OCI-LY1 (cell line): Measurements from ENCODE around the gene MYMK.

Source experiments
- H2AFZ ChIP-seq: fragments of 200-600 bp; sonication (generic), shearing (Covaris generic); 2 replicates; pipeline ENCODE4 v1.6.0; 2014; ENCODE audit warnings: antibody characterized with exemption, mild to moderate bottlenecking, low read length
- H3F3A ChIP-seq: fragments of 200-600 bp; sonication (generic), shearing (Covaris generic); 2 replicates; pipeline ENCODE4 v1.6.0; 2014; ENCODE audit warnings: mild to moderate bottlenecking, antibody characterized with exemption, low read length, moderate library complexity; ENCODE audit not compliant: insufficient read depth
- H3K27ac ChIP-seq: fragments of 200-600 bp; sonication (generic); 2 replicates; pipeline ENCODE4 v1.5.1; 2014; ENCODE audit warnings: low read length, mixed run types, mild to moderate bottlenecking, low read depth; ENCODE audit not compliant: poor library complexity, severe bottlenecking
- H3K27me3 ChIP-seq: fragments of 200-600 bp; sonication (generic); 2 replicates; pipeline ENCODE4 v1.6.0; 2014; ENCODE audit warnings: antibody characterized with exemption, mild to moderate bottlenecking, low read length, moderate library complexity; ENCODE audit not compliant: insufficient read depth
- H3K36me3 ChIP-seq: fragments of 200-600 bp; sonication (generic); 2 replicates; pipeline ENCODE4 v1.6.1; 2014; ENCODE audit warnings: mild to moderate bottlenecking, antibody characterized with exemption, low read length, moderate library complexity, mixed read lengths; ENCODE audit not compliant: insufficient read depth
- H3K4me1 ChIP-seq: fragments of 200-600 bp; sonication (generic); 2 replicates; pipeline ENCODE4 v1.5.1; 2014; ENCODE audit warnings: mild to moderate bottlenecking, low read length, moderate library complexity; ENCODE audit not compliant: insufficient read depth, severe bottlenecking
- H3K4me2 ChIP-seq: fragments of 200-600 bp; sonication (generic), shearing (Covaris generic); 2 replicates; pipeline ENCODE4 v1.6.1; 2014; ENCODE audit warnings: low read length
- H3K4me3 ChIP-seq: fragments of 200-600 bp; sonication (generic); 2 replicates; pipeline ENCODE4 v1.5.1; 2014; ENCODE audit warnings: low read length, low read depth, mild to moderate bottlenecking, mixed read lengths; ENCODE audit not compliant: poor library complexity, severe bottlenecking
- H3K79me2 ChIP-seq: fragments of 200-600 bp; shearing (Covaris generic); 2 replicates; pipeline ENCODE4 v1.6.1; 2016; ENCODE audit warnings: mixed run types, low read length, mixed read lengths; ENCODE audit not compliant: insufficient read depth
- H3K9ac ChIP-seq: fragments of 200-600 bp; sonication (generic), shearing (Covaris generic); 2 replicates; pipeline ENCODE4 v1.6.1; 2014; ENCODE audit warnings: mild to moderate bottlenecking, low read length, mixed read lengths
- H3K9me2 ChIP-seq: fragments of 200-600 bp; sonication (generic), shearing (Covaris generic); 2 replicates; pipeline ENCODE4 v1.6.1; 2014; ENCODE audit warnings: low read depth, mild to moderate bottlenecking, low read length, mixed read lengths
- H3K9me3 ChIP-seq: fragments of 200-600 bp; shearing (Covaris generic); 2 replicates; pipeline ENCODE4 v1.6.1; 2014; ENCODE audit warnings: low read length, mixed read lengths
- H4K20me1 ChIP-seq: fragments of 200-600 bp; sonication (generic), shearing (Covaris generic); 2 replicates; pipeline ENCODE4 v1.6.0; 2016; ENCODE audit warnings: mild to moderate bottlenecking, low read length; ENCODE audit not compliant: insufficient read depth
- CTCF ChIP-seq: fragments of 200-600 bp; sonication (generic), shearing (Covaris generic); IDR thresholded peaks from 2 replicates; pipeline ENCODE4 v1.5.1; 2017; ENCODE audit warnings: mild to moderate bottlenecking, antibody characterized with exemption, low read length, moderate library complexity, mixed read lengths
- EZH2 ChIP-seq: fragments of 200-600 bp; sonication (generic), shearing (Covaris generic); IDR thresholded peaks from 2 replicates; pipeline ENCODE4 v1.8.0; 2017; ENCODE audit warnings: borderline replicate concordance, mixed run types, mild to moderate bottlenecking, antibody characterized with exemption, low read length, moderate library complexity, mixed read lengths

MYMK gene

GRCh38 chr9:133528001-133528875, 3.5 kb upstream of the MYMK start:
- no peaks in the 10 kb centered on the region for H3K4me1 ChIP-seq
- H3F3A ChIP-seq, result no peaks in the 10 kb centered on the region
- no peak overlapping the region for H2AFZ ChIP-seq
- H3K27me3 ChIP-seq, result peaks cover 26% of the 10 kb centered on the region
- H3K4me2 ChIP-seq, result no peak overlapping the region
- no peak overlapping the region for H3K9ac ChIP-seq
- no peaks in the 10 kb centered on the region for H3K36me3 ChIP-seq
- H3K27ac ChIP-seq, result no peak overlapping the region
- H3K9me3 ChIP-seq, result no peaks in the 10 kb centered on the region
- H3K9me2 ChIP-seq, result no peaks in the 10 kb centered on the region
- TF ChIP-seq EZH2 (no peak), CTCF (no peak)
- no peaks in the 10 kb centered on the region for H4K20me1 ChIP-seq
- H3K79me2 ChIP-seq, result no peaks in the 10 kb centered on the region
- no peak overlapping the region for H3K4me3 ChIP-seq

GRCh38 chr9:133527444-133527920, 2.7 kb upstream of the MYMK start:
- Histone ChIP-seq H3F3A (no peaks in the 10 kb centered on the region), H3K4me3 (no peak overlapping the region), H3K4me1 (no peaks in the 10 kb centered on the region), H3K9me2 (no peaks in the 10 kb centered on the region), H3K36me3 (no peaks in the 10 kb centered on the region), H3K4me2 (no peak overlapping the region), H4K20me1 (no peaks in the 10 kb centered on the region), H2AFZ (no peak overlapping the region), H3K9ac (no peak overlapping the region), H3K27ac (no peak overlapping the region), H3K27me3 (peaks cover 28% of the 10 kb centered on the region), H3K9me3 (no peaks in the 10 kb centered on the region), H3K79me2 (no peaks in the 10 kb centered on the region)
- no peak for TF ChIP-seq EZH2
- TF ChIP-seq CTCF, result no peak

- Histone ChIP-seq H3K27ac (no peak overlapping the region), H3K9me2 (no peaks in the 10 kb centered on the region), H3K9ac (no peak overlapping the region), H3K4me1 (no peaks in the 10 kb centered on the region), H3K4me3 (no peak overlapping the region), H3K4me2 (no peak overlapping the region), H3K79me2 (no peaks in the 10 kb centered on the region), H4K20me1 (no peaks in the 10 kb centered on the region), H3F3A (no peaks in the 10 kb centered on the region), H3K36me3 (no peaks in the 10 kb centered on the region), H2AFZ (no peak overlapping the region), H3K27me3 (peaks cover 29% of the 10 kb centered on the region), H3K9me3 (no peaks in the 10 kb centered on the region)
- no peak for TF ChIP-seq EZH2
- no peak for TF ChIP-seq CTCF
Measured at GRCh38 chr9:133526721-133527321, 2.1 kb upstream of the MYMK start.
